Activated naive CD4-positive, alpha-beta T cell treated with Interleukin-2 at 50 U/mL for 16 hours (primary cell): ENCODE results near the gene GGCT.
"Not testable (repeated sequence)": the region's sequence is repeated elsewhere in the genome, so short reads cannot be mapped to it uniquely, and the experiment has no call there.

Experiments used
- DNase-seq: peaks from one replicate; pipeline ENCODE4 v3.0.0-alpha.2; 2020

GGCT gene

GRCh38 chr7:30514776-30515175, 10.1 kb upstream of the GGCT start:
- no peak for DNase-seq

GRCh38 chr7:30514177-30514576, 9.5 kb upstream of the GGCT start:
- DNase-seq: no peak

GRCh38 chr7:30513762-30514161, 9.1 kb upstream of the GGCT start:
- DNase-seq: no peak

- DNase-seq: no peak
Observed at GRCh38 chr7:30511973-30512662, 7.5 kb upstream of the GGCT start.

GRCh38 chr7:30511494-30511893, 6.9 kb upstream of the GGCT start:
- DNase-seq: no peak

- peak; percentile 30 for DNase-seq
Observed at GRCh38 chr7:30510124-30511075, 5.8 kb upstream of the GGCT start.

- not testable (repeated sequence) for DNase-seq
Observed at GRCh38 chr7:30509171-30509857, 4.7 kb upstream of the GGCT start.

- DNase-seq: not testable (repeated sequence)
Observed at GRCh38 chr7:30507346-30507900, 2.8 kb upstream of the GGCT start.

GRCh38 chr7:30505174-30505697, 607 bp upstream of the GGCT start:
- no peak for DNase-seq

- DNase-seq: no peak
Observed at GRCh38 chr7:30503274-30504212, 1.1 kb downstream of the GGCT start.

GRCh38 chr7:30502470-30503251, 2.0 kb downstream of the GGCT start:
- no peak for DNase-seq

- no peak for DNase-seq
Observed at GRCh38 chr7:30501264-30501663, 3.4 kb downstream of the GGCT start.

GRCh38 chr7:30493228-30493627, 11.4 kb downstream of the GGCT start:
- no peak for DNase-seq

- DNase-seq: no peak
Observed at GRCh38 chr7:30491417-30491816, 13.2 kb downstream of the GGCT start.

- DNase-seq: no peak
Observed at GRCh38 chr7:30487371-30487770, 17.3 kb downstream of the GGCT start.

- no peak for DNase-seq
Observed at GRCh38 chr7:30485667-30486066, 19.0 kb downstream of the GGCT start.

- not testable (repeated sequence) for DNase-seq
Observed at GRCh38 chr7:30481416-30481815, 23.2 kb downstream of the GGCT start.

- DNase-seq: peak; percentile 12
Observed at GRCh38 chr7:30479202-30480120, 25.2 kb downstream of the GGCT start.

GRCh38 chr7:30478349-30479201, 26.1 kb downstream of the GGCT start, which contains the start of gene NOD1:
TSS of gene NOD1 (minus strand) at chr7:30478784. CDS start at chr7:30456921, 21,863 bp downstream.
- DNase-seq: peak; percentile 73
